SK-N-SH treated with all-trans-retinoic acid at 6 μM for 48 hours (cell line): ENCODE measurements around the gene DDX31.

ENCODE experiments used
- ARNTL ChIP-seq: fragments of 450-650 bp; formaldehyde crosslinking; IDR thresholded peaks from 2 replicates; pipeline ENCODE4 v1.5.0; 2020; ENCODE audit warnings: low read depth, mild to moderate bottlenecking, moderate library complexity, borderline replicate concordance
- TCF4 ChIP-seq: fragments of 250-450 bp; sonication (Bioruptor Pico); IDR thresholded peaks from 2 replicates; pipeline ENCODE4 v1.8.0; 2021; ENCODE audit warnings: mild to moderate bottlenecking, moderate library complexity, borderline replicate concordance
- TSHZ2 ChIP-seq: fragments of 250-450 bp; sonication (Bioruptor Pico); IDR thresholded peaks from 2 replicates; pipeline ENCODE4 v1.5.0; 2020; ENCODE audit warnings: mild to moderate bottlenecking, moderate library complexity
- ZFP3 ChIP-seq: fragments of 250-450 bp; sonication (Bioruptor Pico); IDR thresholded peaks from 2 replicates; pipeline ENCODE4 v1.5.0; 2020; ENCODE audit warnings: mild to moderate bottlenecking, moderate library complexity
- ZFP30 ChIP-seq: fragments of 450-650 bp; formaldehyde crosslinking; IDR thresholded peaks from 2 replicates; pipeline ENCODE4 v1.5.0; 2022; ENCODE audit warnings: mild to moderate bottlenecking, moderate library complexity
- TF ChIP-seq, protein P1 (sequence below): fragments of 250-450 bp; sonication (Bioruptor Pico); IDR thresholded peaks from 2 replicates; pipeline ENCODE4 v1.5.1; 2020; ENCODE audit warnings: low read depth, mild to moderate bottlenecking, moderate library complexity

DNA sequence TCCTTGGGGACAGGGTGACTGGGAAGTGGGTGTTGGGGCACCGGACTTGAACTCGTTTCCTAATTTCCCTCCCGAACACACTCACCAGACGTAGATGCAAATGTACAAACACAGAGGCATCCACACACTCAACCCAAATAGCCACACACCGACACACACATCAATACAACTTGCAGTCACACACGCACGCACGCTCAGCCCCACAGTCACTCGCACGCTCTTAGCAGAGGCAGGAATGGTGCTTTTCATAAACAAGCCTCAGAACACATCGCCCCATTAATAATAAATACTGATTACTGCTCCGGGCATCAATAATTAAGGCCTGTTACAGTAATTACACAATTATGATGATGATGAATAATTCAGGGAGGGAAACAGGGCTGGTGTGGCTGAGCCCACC is 81.7 kb downstream of the DDX31 start:
- TF ChIP-seq ZFP30 (CRISPR knock-in tag): no peak
- TF ChIP-seq TSHZ2 (CRISPR knock-in tag): no peak
- TF ChIP-seq ZFP3 (CRISPR knock-in tag): no peak
- TF ChIP-seq, protein P1, sequence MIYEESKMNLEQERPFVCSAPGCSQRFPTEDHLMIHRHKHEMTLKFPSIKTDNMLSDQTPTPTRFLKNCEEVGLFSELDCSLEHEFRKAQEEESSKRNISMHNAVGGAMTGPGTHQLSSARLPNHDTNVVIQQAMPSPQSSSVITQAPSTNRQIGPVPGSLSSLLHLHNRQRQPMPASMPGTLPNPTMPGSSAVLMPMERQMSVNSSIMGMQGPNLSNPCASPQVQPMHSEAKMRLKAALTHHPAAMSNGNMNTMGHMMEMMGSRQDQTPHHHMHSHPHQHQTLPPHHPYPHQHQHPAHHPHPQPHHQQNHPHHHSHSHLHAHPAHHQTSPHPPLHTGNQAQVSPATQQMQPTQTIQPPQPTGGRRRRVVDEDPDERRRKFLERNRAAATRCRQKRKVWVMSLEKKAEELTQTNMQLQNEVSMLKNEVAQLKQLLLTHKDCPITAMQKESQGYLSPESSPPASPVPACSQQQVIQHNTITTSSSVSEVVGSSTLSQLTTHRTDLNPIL (CRISPR knock-in tag): no peak
- TF ChIP-seq TCF4: no peak
- TF ChIP-seq ARNTL (CRISPR knock-in tag): no peak
